ENCODE measurements around the gene RPS6KA2. TPM values are rescaled to one million over a fixed set of nuclear protein-coding genes. Genes with fewer than 3 reads are reported as not detected.

Gene RPS6KA2
- polyA plus RNA-seq, 1 donor = 12.5 TPM

- H3K9me3 ChIP-seq (ENCODE audit: control insufficient read depth, low read depth, low read length) = no peaks in the 10 kb centered on the region
- H3K36me3 ChIP-seq (ENCODE audit: control insufficient read depth, insufficient read depth, low read length) = no peaks in the 10 kb centered on the region
- no peak overlapping the region for H3K27ac ChIP-seq (ENCODE audit: low read length)
- no peak overlapping the region for H3K4me3 ChIP-seq (ENCODE audit: low read length)
- no peaks in the 10 kb centered on the region for H3K27me3 ChIP-seq (ENCODE audit: control insufficient read depth, insufficient read depth, low read length)
- 70% methylated on average over 2 of the region's 20 CpGs for WGBS (ENCODE audit: insufficient coverage, low lambda C conversion rate)
- DNase-seq = no peak
- no peaks in the 10 kb centered on the region for H3K4me1 ChIP-seq (ENCODE audit: control insufficient read depth, insufficient read depth, low read length)
Observed at GRCh38 chr6:166495487-166496314, 131.3 kb downstream of the RPS6KA2 start.

GRCh38 chr6:166494757-166495486 is 132.1 kb downstream of the RPS6KA2 start:
- no peak for DNase-seq
- WGBS (ENCODE audit: insufficient coverage, low lambda C conversion rate) = no CpG with 5 or more reads among the region's 31 CpGs
- Histone ChIP-seq H3K36me3 (ENCODE audit: control insufficient read depth, insufficient read depth, low read length) (no peaks in the 10 kb centered on the region), H3K4me1 (ENCODE audit: control insufficient read depth, insufficient read depth, low read length) (no peaks in the 10 kb centered on the region), H3K27me3 (ENCODE audit: control insufficient read depth, insufficient read depth, low read length) (no peaks in the 10 kb centered on the region), H3K9me3 (ENCODE audit: control insufficient read depth, low read depth, low read length) (no peaks in the 10 kb centered on the region), H3K4me3 (ENCODE audit: low read length) (no peak overlapping the region), H3K27ac (ENCODE audit: low read length) (no peak overlapping the region)

- Histone ChIP-seq H3K27ac (ENCODE audit: low read length) (no peak overlapping the region), H3K36me3 (ENCODE audit: control insufficient read depth, insufficient read depth, low read length) (no peaks in the 10 kb centered on the region), H3K9me3 (ENCODE audit: control insufficient read depth, low read depth, low read length) (no peaks in the 10 kb centered on the region), H3K27me3 (ENCODE audit: control insufficient read depth, insufficient read depth, low read length) (no peaks in the 10 kb centered on the region), H3K4me1 (ENCODE audit: control insufficient read depth, insufficient read depth, low read length) (no peaks in the 10 kb centered on the region), H3K4me3 (ENCODE audit: low read length) (no peak overlapping the region)
- no CpG with 5 or more reads among the region's 9 CpGs for WGBS (ENCODE audit: insufficient coverage, low lambda C conversion rate)
- no peak for DNase-seq
Observed at GRCh38 chr6:166494101-166494441, 133.0 kb downstream of the RPS6KA2 start.

GRCh38 chr6:166493427-166494100 is 133.5 kb downstream of the RPS6KA2 start:
- H3K4me1 ChIP-seq (ENCODE audit: control insufficient read depth, insufficient read depth, low read length) = no peaks in the 10 kb centered on the region
- H3K9me3 ChIP-seq (ENCODE audit: control insufficient read depth, low read depth, low read length) = no peaks in the 10 kb centered on the region
- no peaks in the 10 kb centered on the region for H3K27me3 ChIP-seq (ENCODE audit: control insufficient read depth, insufficient read depth, low read length)
- no CpG with 5 or more reads among the region's 21 CpGs for WGBS (ENCODE audit: insufficient coverage, low lambda C conversion rate)
- H3K27ac ChIP-seq (ENCODE audit: low read length) = no peak overlapping the region
- H3K4me3 ChIP-seq (ENCODE audit: low read length) = no peak overlapping the region
- H3K36me3 ChIP-seq (ENCODE audit: control insufficient read depth, insufficient read depth, low read length) = no peaks in the 10 kb centered on the region
- DNase-seq = no peak

GRCh38 chr6:166492092-166492741 is 134.8 kb downstream of the RPS6KA2 start:
- Histone ChIP-seq H3K36me3 (ENCODE audit: control insufficient read depth, insufficient read depth, low read length) (peaks cover 1% of the 10 kb centered on the region), H3K4me3 (ENCODE audit: low read length) (no peak overlapping the region), H3K9me3 (ENCODE audit: control insufficient read depth, low read depth, low read length) (no peaks in the 10 kb centered on the region), H3K27ac (ENCODE audit: low read length) (no peak overlapping the region), H3K27me3 (ENCODE audit: control insufficient read depth, insufficient read depth, low read length) (no peaks in the 10 kb centered on the region), H3K4me1 (ENCODE audit: control insufficient read depth, insufficient read depth, low read length) (no peaks in the 10 kb centered on the region)
- 78% methylated on average over 4 of the region's 5 CpGs for WGBS (ENCODE audit: insufficient coverage, low lambda C conversion rate)
- DNase-seq = no peak

GRCh38 chr6:166490671-166491500 is 136.2 kb downstream of the RPS6KA2 start:
- H3K36me3 ChIP-seq (ENCODE audit: control insufficient read depth, insufficient read depth, low read length) = peaks cover 7% of the 10 kb centered on the region
- H3K9me3 ChIP-seq (ENCODE audit: control insufficient read depth, low read depth, low read length) = peaks cover 4% of the 10 kb centered on the region

GRCh38 chr6:166489301-166490155 is 137.5 kb downstream of the RPS6KA2 start:
- H3K4me3 ChIP-seq (ENCODE audit: low read length) = no peak overlapping the region
- H3K36me3 ChIP-seq (ENCODE audit: control insufficient read depth, insufficient read depth, low read length) = peaks cover 9% of the 10 kb centered on the region
- H3K27ac ChIP-seq (ENCODE audit: low read length) = no peak overlapping the region
- H3K9me3 ChIP-seq (ENCODE audit: control insufficient read depth, low read depth, low read length) = peaks cover 4% of the 10 kb centered on the region
- no CpG with 5 or more reads among the region's 11 CpGs for whole genome bisulfite sequencing (ENCODE audit: insufficient coverage, low lambda C conversion rate)
- H3K4me1 ChIP-seq (ENCODE audit: control insufficient read depth, insufficient read depth, low read length) = no peaks in the 10 kb centered on the region
- no peaks in the 10 kb centered on the region for H3K27me3 ChIP-seq (ENCODE audit: control insufficient read depth, insufficient read depth, low read length)
- DNase-seq = no peak

More at GRCh38 chr6:166490671-166491500, 136.2 kb downstream of the RPS6KA2 start:
- no peaks in the 10 kb centered on the region for H3K4me1 ChIP-seq (ENCODE audit: control insufficient read depth, insufficient read depth, low read length)
- H3K27ac ChIP-seq (ENCODE audit: low read length) = no peak overlapping the region
- no peak overlapping the region for H3K4me3 ChIP-seq (ENCODE audit: low read length)
- WGBS (ENCODE audit: insufficient coverage, low lambda C conversion rate) = no CpG with 5 or more reads among the region's 18 CpGs
- DNase-seq = peak; percentile 38 to 41
- H3K27me3 ChIP-seq (ENCODE audit: control insufficient read depth, insufficient read depth, low read length) = no peaks in the 10 kb centered on the region

- H3K9me3 ChIP-seq (ENCODE audit: control insufficient read depth, low read depth, low read length) = peaks cover 4% of the 10 kb centered on the region
- no peak for DNase-seq
- H3K4me3 ChIP-seq (ENCODE audit: low read length) = no peak overlapping the region
- no peaks in the 10 kb centered on the region for H3K27me3 ChIP-seq (ENCODE audit: control insufficient read depth, insufficient read depth, low read length)
- H3K4me1 ChIP-seq (ENCODE audit: control insufficient read depth, insufficient read depth, low read length) = no peaks in the 10 kb centered on the region
- no peak overlapping the region for H3K27ac ChIP-seq (ENCODE audit: low read length)
- WGBS (ENCODE audit: insufficient coverage, low lambda C conversion rate) = no CpG with 5 or more reads among the region's 13 CpGs
- peaks cover 9% of the 10 kb centered on the region for H3K36me3 ChIP-seq (ENCODE audit: control insufficient read depth, insufficient read depth, low read length)
Observed at GRCh38 chr6:166488701-166489100, 138.3 kb downstream of the RPS6KA2 start.

- Histone ChIP-seq H3K9me3 (ENCODE audit: control insufficient read depth, low read depth, low read length) (peaks cover 4% of the 10 kb centered on the region), H3K4me1 (ENCODE audit: control insufficient read depth, insufficient read depth, low read length) (no peaks in the 10 kb centered on the region), H3K27ac (ENCODE audit: low read length) (peak overlapping the region; percentile 33), H3K36me3 (ENCODE audit: control insufficient read depth, insufficient read depth, low read length) (peaks cover 9% of the 10 kb centered on the region), H3K4me3 (ENCODE audit: low read length) (no peak overlapping the region), H3K27me3 (ENCODE audit: control insufficient read depth, insufficient read depth, low read length) (no peaks in the 10 kb centered on the region)
- WGBS (ENCODE audit: insufficient coverage, low lambda C conversion rate) = no CpG with 5 or more reads among the region's 15 CpGs
- peak; percentile 49 to 58 for DNase-seq
Observed at GRCh38 chr6:166488076-166488685, 138.9 kb downstream of the RPS6KA2 start.
